Epidermal melanocyte (primary cell): ENCODE results near the gene SPATA33.
"Not testable (repeated sequence)": the region's sequence is repeated elsewhere in the genome, so short reads cannot be mapped to it uniquely, and the experiment has no call there.

Source experiments
- DNase-seq: peaks from one replicate; pipeline ENCODE4 v3.0.0; 2011; ENCODE audit warnings: low spot score; ENCODE audit not compliant: insufficient read length

SPATA33 gene

DNA sequence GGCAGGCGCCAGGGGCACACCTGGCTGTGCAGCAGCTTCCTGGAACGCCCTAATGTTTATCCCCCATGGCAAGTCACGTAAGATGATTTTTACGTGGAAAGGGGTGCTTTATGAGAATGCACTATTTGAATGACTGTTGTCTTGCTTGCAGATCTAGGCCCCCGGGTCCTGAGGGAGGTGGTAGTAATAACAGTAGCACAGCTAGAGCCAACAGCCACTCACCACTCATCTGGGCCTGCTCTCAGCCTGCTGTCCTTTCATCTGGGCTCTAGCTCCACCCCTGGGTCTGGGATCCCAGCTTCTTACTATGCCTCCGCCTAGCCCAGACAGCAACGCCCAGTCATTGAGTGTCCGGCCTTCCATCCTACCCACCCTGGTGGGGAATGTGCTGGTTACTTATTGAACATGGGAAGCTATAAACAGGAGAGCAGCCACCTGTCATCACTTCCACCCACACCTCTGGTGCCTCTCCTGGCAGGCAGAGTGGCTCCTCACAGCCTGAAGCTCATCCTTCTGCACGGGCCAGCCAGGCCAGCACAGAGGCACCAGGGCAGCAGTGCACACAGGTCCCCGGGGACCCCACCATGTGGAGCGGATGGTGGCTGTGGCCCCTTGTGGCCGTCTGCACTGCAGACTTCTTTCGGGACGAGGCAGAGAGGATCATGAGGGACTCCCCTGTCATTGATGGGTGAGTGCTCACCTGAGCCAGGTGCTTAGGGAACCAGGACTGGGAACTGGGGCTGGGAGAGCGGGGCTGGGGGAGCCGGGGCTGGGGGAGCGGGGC lies 27.6 kb upstream of the SPATA33 start:
- no peak for DNase-seq

DNA sequence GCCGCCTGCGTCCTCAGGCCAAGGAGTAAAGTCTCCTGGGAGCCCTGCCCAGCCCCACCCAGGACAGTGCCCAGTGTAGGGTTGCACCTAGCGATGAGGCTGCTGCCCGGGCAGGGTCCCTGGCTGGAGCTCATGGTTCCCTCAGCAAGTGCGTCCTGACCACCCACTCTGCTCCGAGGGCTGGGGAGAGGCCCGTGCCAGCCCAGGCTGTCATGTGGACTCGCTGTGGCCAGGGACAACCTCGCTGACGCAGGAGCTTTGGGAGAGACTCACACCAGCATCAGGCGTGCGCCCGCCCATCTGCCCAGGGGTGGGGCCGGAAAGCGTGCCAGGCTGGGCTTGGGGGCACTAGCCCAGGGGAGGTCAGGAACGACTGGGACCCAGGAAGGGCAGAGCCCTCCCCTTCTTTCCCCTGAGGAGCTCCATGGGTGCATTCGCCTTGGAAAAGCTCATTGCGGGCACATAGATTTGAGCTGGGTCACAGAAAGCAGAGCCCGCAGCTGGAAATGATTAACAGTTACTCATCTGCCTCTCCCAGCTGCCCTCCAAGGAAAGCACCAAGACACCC lies 24.5 kb upstream of the SPATA33 start:
- peak; percentile 82 for DNase-seq

DNA sequence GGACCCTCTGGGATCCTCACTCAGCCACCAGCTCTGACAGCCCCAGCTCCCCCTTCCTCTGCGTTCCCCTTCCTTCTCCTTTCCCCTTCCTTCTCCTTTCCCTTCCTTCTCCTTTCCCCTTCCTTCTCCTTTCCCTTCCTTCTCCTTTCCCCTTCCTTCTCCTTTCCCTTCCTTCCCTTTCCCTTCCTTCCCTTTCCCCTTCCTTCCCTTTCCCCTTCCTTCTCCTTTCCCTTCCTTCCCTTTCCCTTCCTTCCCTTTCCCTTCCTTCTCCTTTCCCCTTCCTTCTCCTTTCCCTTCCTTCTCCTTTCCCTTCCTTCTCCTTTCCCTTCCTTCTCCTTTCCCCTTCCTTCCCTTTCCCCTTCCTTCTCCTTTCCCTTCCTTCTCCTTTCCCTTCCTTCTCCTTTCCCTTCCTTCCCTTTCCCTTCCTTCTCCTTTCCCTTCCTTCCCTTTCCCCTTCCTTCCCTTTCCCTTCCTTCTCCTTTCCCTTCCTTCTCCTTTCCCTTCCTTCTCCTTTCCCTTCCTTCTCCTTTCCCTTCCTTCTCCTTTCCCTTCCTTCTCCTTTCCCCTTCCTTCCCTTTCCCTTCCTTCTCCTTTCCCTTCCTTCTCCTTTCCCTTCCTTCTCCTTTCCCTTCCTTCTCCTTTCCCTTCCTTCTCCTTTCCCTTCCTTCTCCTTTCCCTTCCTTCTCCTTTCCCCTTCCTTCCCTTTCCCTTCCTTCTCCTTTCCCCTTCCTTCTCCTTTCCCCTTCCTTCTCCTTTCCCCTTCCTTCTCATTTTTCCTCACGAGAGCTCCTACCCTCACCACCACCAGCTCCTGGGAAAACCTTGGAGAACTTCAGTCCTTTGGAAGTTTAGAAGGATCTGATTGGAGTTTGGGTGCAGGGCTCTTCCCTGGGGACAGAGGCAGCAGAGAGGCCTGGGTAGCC lies 22.9 kb upstream of the SPATA33 start:
- DNase-seq = not testable (repeated sequence)

DNA sequence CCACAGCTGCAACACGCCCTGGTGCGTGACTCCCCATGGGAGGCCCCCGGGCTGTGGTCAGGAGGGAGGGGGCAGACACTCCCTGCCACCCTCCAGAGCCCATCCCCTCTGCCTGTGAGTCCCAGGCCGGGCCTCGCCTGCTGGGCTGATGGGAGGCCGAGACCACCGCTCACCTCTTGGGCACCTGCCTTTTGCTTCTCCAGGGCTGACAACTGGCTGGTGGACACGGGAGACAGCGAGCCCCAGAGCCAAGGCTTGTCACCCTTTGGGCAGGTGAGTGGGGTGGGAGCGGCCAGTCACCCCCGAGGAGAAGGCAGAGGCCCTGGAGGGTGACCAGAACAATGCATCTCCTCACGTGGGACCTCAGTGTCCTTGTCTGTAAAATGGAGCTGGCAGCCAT lies 21.0 kb upstream of the SPATA33 start:
- DNase-seq = no peak

DNA sequence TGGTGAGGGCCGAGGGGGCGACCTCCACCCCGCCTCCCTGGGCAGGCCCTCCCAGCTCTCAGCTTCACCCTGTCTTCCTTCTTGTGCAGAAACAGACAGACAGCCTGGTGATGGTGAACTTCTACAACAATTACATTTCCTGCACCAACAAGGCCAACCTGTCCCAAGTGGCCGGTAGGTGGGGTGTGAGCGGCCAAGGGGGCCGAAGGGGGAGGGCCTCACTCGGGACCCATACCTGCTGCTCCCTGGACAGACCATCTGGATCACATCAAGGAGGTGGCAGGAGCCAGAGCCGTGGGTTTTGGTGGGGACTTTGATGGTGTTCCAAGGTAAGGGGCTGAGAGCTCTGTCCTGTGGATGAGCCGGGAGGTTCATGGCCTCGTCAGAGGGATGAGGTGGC lies 20.3 kb upstream of the SPATA33 start:
- DNase-seq = no peak

DNA sequence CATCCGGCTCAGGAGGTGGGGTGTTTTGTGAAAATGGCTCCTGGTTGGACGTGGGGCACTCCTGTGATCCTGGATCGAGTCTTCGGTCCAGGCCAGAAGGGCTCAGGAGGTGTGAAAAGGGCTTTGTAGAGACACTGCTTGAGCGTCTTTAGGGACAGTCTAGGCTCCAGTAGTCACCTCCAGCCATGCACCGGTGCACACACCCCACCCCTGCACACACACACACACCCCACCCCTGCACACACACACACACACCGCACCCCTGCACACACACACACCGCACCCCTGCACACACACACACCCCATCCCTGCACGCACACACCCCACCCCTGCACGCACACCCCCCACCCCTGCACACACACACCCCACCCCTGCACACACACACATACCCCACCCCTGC lies 19.2 kb upstream of the SPATA33 start:
- DNase-seq = no peak

DNA sequence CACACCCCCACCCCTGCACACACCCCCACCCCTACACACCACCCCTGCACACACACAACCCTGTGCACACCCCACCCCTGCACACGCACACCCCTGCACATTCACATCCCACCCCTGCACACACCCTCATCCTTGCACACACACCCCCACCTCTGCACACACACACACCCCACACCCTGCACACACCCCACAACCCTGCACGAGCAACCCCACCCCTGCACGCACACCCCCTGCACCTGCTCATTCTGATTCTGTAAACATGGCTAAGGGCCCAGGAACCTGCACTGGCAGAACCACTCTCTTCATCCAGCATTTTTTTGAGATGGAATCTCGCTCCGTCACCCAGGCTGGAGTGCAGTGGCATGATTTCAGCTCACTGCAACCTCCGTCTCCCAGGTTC lies 18.3 kb upstream of the SPATA33 start:
- DNase-seq = no peak

DNA sequence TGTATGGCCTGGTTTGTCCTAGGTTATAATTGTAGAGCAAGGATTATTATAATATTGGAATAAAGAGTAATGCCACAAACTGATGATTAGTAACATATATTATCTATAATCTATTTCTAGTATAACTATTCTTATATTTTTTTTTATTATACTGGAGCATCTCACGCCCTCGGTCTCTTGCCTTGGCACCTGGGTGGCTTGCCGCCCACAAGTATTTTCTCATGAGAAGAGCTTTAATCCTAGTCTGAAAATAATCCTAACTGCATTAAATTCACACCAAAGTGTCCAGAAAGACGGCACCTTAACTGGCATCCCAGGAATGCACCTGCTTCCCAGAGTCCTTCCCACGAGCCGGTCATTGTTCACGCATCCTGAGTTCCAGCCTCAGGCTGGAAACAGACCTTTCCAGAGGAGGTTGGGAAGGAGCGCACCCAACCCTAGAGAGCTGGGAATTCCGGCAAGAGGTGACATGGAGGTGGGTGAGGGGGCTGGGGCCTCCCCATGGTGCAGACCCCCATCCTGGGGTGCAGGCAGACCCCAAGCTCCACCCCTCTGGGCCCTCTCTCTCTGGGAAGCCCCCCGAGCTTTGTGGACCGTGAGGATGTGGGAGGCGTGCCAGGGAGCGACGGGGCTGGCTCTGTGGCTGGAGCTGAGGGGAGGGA lies 16.0 kb upstream of the SPATA33 start:
- no peak for DNase-seq

DNA sequence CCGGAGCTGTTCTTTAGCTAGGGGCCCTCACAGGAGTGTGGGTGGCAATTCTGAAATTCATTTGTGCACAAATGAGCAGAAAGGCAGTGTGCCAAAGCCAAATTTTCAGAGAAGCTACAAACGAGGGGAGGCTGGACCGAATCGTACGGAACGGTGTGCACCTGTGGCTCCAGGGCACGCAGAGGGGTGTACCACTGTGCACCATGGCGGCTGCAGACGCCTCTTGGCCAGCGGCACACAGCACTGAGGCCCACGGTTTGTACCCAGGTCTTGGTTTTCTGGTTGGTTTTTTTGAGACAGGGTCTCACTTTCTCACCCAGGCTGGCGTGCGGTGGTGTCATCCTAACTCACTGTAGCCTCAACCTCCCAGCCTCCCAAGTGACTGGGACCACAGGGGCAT lies 15.1 kb upstream of the SPATA33 start:
- DNase-seq = no peak

DNA sequence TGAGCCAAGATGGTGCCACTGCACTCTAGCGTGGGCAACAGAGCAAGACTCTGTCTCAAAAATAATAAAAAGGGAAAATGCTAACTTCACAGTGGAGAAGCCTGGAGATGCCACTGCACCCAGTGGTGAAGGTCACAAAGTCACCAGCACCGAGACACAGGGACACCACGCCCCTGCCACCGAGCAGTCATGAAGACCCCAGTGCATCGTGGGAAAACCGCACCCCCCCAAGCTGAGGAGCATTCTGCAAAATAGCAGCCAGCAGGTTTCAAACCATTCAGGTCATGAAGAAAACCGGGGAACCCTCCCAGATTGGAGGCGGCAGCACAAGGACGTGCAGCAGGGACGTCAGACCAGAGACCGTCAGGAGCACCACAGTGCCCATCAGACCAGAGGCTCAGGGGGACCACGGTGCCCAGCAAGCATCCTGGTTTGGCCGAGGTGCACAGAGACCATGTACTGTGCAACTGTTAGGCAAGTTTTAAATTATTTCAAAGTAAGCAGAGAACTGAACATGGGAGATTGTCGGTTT lies 13.8 kb upstream of the SPATA33 start:
- DNase-seq = no peak

DNA sequence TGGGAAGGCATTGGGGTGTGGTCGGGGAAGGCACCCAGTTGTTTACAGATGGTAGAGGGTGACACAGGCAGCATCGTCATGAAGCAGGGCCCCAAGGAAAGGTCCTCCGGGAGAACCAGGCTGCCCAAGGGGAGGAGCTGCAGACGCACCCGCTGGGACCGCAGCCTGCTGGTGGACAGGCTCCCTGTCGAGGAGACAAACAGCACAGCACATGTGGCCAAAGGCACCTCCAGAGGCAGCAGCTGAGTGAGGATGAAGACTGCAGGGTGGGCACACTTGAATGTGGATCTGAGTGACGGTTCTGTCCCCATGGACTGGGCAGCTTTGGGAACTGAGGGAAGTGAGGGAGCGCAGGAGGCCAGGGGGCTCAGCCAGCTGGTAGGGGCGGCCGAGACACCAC lies 12.5 kb upstream of the SPATA33 start:
- no peak for DNase-seq

DNA sequence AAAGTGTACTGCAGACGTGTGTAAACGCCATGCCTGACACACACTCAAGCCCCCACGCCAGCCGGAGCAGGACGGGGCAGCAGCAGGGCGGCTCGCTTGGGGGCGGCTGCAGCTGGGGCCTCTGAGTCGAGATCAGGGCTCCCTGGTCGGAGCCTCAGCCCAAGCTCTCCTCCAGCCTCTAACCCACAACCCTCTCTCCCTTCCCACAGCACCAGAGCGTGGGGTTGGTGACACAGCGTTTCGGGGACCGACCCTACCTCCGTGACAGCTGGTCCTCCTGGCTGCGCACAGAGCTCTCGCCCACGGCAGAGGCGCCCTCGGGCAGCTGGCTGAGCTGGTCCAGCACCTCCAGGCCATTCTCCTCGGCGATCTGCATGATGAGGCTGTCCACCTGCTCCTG lies 11.4 kb upstream of the SPATA33 start:
- no peak for DNase-seq

DNA sequence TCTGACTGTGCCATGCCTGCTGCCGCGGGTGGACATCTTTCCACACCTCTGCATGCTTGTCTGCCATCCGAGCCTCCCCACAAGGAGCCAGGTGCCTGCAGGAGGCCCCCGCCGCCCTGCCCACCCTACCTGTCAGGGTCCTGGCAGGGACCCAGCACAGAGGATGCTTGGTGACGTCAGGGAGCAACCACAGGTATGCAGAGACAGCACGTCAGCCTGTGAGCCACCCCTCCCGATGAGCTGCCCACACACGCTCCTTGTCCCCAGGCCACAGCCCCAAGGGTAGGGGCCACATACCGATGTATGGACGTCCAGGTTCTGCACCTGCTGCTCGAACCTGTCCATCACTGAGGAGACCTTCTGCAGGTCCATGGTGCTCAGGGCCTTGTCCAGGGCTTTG lies 10.7 kb upstream of the SPATA33 start:
- no peak for DNase-seq

DNA sequence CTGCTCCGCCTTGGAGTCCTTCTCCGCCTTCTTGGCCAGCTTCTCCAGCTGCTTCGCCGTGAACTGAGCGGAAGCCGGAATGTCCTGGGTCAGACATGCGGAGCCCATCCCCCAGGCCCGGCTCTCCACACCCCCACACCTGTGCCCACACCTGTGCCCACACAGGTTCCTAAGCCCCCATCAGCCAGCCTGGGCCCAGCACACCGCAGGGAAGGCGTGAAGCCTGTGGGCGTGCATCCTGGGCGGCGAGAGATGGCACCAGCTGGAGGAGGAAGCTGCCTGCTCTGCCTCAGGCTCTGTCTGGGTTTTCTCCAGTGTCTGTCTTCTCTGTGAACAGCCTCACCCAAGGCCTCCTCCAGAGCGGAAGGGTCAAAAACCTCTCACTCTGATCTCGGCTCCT lies 6.1 kb upstream of the SPATA33 start:
- no peak for DNase-seq

DNA sequence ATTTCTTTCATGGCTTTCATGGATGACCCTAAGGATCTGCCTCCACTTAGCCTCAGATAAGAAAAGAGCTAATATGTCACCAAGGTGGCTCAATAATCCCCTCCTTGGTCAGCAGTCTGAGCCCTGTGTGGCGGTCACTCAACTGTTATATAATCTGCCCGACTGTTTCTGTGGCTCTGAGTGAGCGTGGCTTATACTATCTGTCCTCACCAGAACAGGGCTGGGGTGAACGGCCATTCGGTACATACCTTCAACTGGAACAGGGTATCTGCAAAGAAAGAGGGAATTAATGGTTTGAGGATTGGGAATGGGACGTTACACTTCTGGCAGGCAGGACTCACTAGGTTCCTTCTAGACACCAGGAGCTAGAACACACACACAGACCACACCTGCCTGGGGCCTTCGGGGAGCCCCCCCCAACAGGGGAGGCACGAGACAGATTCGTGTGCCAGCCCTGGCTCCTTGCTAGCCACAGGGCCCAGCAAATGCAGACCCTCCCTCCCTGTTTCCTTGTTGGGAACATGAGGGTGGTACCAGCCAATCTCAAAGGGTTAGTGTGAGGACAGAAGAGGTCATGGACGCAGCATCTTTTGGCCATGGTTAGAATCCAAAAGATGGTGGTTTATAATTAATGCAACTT lies 3.9 kb upstream of the SPATA33 start:
- no peak for DNase-seq

DNA sequence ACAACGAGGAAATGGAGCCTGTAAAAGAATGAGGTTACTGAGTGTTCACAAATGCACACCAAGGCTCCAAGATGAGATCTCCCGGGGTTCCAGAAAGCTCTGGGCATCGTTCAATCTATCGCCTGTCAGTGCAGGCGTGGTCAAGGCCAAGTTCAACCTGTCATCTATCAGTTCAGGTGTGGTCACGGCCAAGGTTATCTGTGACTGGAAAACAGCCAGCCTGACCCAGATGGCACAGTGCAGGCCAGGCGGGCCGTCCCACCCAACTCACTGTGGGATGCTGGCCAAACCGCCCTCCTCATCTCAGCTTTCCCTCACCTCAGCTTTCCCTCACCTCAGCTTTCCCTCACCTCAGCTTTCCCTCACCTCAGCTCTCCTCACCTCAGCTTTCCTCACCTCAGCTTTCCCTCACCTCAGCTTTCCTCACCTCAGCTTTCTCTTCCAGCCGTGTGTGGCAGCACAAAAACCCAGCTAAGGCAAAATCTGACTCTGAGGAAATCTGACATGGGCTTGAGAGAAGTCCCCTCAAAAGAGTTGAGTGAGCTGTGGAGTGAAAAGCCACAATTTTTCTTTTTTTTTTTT lies 2.5 kb upstream of the SPATA33 start:
- no peak for DNase-seq

DNA sequence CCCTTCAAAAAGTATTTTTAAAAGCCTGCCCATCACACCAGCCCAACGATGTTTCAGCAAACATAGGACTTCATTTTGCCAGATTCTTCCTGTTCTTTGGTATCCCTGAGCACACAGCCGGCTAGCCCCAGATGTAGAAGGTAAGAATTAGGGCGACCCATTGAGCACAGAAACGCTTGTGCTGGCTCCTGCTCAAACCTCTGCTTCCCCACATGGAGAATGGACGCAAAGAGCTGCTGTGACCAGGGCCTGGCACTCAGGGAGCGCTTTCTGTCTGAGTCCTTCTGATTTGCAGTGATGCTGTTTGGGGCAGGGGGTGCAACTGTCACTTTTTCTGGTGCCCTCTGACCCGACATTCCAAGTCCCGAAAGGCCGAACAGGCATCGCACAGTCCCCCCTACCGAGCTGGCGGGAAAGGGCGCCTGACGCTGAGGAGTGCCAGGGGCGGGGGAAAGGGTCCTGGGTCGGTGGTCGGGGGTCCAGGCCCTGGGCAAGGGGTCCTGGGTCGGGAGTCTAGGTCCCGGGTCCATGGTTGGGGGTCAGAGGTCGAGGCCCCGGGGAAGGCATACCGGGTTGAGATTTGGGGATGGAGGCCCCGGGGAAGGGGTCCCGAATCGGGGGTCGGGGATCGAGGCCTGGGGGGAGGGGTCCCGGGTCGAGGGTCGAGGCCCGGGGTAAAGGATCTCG lies 1.1 kb upstream of the SPATA33 start:
- DNase-seq = no peak

DNA sequence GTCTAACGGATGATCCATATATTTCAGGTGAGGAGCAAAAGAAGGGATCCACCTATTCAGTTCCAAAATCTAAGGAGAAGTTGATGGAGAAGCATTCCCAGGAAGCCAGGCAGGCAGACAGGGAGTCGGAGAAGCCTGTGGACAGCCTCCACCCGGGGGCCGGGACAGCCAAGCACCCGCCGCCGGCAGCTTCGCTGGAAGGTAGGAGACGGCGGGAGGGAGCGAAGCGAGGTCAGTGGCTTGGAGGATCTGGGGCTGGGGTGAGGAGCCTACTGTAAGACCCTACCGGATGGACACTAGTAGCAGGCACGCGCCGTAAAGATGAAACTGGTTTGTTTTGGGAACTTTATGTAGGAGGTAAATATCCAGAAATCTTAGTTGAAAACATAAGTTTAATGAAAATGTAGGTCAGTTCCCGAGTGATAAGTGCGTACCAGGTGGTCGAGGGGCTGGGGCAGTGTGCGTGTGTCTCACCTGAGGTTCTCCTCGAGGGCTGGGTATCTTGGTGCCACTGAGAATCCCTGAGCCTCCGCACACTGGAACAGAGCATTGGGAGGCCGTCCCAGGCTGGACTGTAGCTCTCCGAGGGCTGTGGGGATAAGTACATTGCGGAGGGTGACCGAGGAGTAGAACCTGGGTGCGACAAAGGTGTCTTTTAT lies 714 bp downstream of the SPATA33 start:
- DNase-seq = no peak

DNA sequence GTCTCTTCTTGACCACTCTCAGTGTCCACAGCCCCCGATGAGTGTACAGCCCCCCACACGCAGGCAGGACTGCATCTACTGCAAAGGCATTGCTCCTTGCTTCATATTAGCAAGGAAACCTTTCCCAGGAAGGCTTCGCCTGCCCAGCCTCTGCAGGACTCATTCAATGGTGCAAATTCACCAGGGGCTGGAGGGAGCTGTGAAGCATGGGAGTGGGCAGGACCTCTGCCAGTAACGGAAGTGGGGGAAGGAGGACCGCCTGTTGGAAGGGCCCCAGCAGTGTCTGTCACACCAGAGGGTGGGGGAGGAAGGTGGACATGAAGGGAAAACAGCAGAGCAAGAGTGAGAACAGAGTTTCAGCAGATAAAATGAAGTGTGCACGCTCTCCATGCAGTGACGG lies 2.5 kb downstream of the SPATA33 start:
- no peak for DNase-seq

DNA sequence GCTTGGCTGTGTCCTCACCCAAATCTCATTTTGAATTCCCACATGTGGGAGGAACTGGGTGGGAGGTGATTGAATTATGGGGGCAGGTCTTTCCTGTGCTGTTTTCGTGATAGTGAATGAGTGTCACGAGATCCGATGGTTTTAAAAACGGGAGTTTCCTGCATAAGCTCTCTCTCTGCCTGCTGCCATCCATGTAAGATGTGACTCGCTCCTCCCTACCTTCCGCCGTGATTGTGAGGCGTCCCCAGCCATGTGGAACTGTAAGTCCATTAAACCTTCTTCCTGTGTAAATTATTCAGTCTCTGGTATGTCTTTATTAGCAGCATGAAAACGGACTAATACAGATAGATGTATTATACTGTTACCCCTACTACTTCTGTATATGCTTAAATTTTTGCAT lies 3.6 kb downstream of the SPATA33 start:
- DNase-seq = no peak
